Upper lobe of left lung (tissue), 6 donors: ENCODE measurements around the gene FURIN. TPM values are rescaled to one million over a fixed set of nuclear protein-coding genes. Genes with fewer than 3 reads are reported as not detected.

Experiments used
- ATAC-seq, 2 donors: fragments of 200-7000 bp; cut with Tn5 transposase; one replicate each; pipeline ENCODE4 v1.9.1; 2022; ENCODE audit warnings: mild to moderate bottlenecking in 2 of 2, moderate library complexity in 2 of 2; ENCODE audit not compliant: low FRiP score in 2 of 2
- DNase-seq, 2 donors: peaks; one replicate each; pipeline ENCODE4 v3.0.0-alpha.2; 2019 to 2020
- H3K27ac ChIP-seq, 4 donors: fragments of 200-600 bp; sonication (generic); one replicate each; pipeline ENCODE4 v1.5.1; 2016 to 2019
- H3K27me3 ChIP-seq, 4 donors: fragments of 200-600 bp; sonication (generic); one replicate each; pipeline ENCODE4 v1.5.1; 2017 to 2019
- H3K36me3 ChIP-seq, 4 donors: fragments of 200-600 bp; sonication (generic); one replicate each; pipeline ENCODE4 v1.5.1; 2016 to 2019
- H3K4me1 ChIP-seq, 4 donors: fragments of 200-600 bp; sonication (generic); one replicate each; pipeline ENCODE4 v1.5.1; 2018 to 2019
- H3K4me3 ChIP-seq, 4 donors: fragments of 200-600 bp; sonication (generic); one replicate each; pipeline ENCODE4 v1.5.1; 2017 to 2019; ENCODE audit warnings: mild to moderate bottlenecking in 2 of 4, moderate library complexity in 1 of 4
- H3K9me3 ChIP-seq, 4 donors: fragments of 200-600 bp; sonication (generic); one replicate each; pipeline ENCODE4 v1.5.1; 2018 to 2019
- CTCF ChIP-seq, 6 experiments: fragments of 450-650 bp in 4 of 6; fragments of 200-600 bp in 2 of 6; sonication (generic) in 2 of 6; IDR thresholded peaks; one replicate each; pipeline ENCODE4 v1.5.1; 2016 to 2019; ENCODE audit warnings: antibody characterized with exemption in 6 of 6
- EP300 ChIP-seq, 4 donors: sonication (generic); formaldehyde crosslinking; IDR thresholded peaks; one replicate each; pipeline ENCODE4 v1.5.1; 2017; ENCODE audit warnings: antibody characterized with exemption in 4 of 4, control low read depth in 2 of 4
- POLR2A ChIP-seq, 4 donors: fragments of 450-650 bp; IDR thresholded peaks; one replicate each; pipeline ENCODE4 v1.5.1; 2016 to 2017; ENCODE audit warnings: antibody characterized with exemption in 4 of 4, mild to moderate bottlenecking in 2 of 4
- POLR2AphosphoS5 ChIP-seq, 2 donors: sonication (generic); formaldehyde crosslinking; IDR thresholded peaks; one replicate each; pipeline ENCODE4 v1.5.1; 2017; ENCODE audit warnings: antibody characterized with exemption in 2 of 2
- WGBS, 2 donors: methylation state at CpG; one replicate each; pipeline ENCODE4 v1.1.5; 2017 to 2018; 5-methylcytosine and 5-hydroxymethylcytosine counted together
- total RNA-seq, 6 donors: library from RNA; depleted of rRNA in 4 of 6; stranded (reverse); fragments of >200 nt in 4 of 6; gene quantifications; one replicate each; pipeline versions ENCODE4 v1.1.0 to v1.2.1, GENCODE V29; 2016 to 2021
- donor health status: DM: no; HTN: no; CAD: no; lungs with moderate emphysema.
- donor health status: DM: no; HTN: yes; CAD: no; lungs with severe emphysema.

FURIN gene
- total RNA-seq, 6 donors from 2014 or later: 59.0 to 150 (median 108) TPM

GRCh38 chr15:90829126-90829525 is 39.3 kb upstream of the FURIN start:
- no peak for TF ChIP-seq CTCF (IDR thresholded peaks at IDR 0.05)
- no peak for TF ChIP-seq POLR2AphosphoS5 (IDR thresholded peaks at IDR 0.05)
- H3K4me1 ChIP-seq: peaks cover 13 to 16% (median 14%) of the 10 kb centered on the region in 4 donors
- peak overlapping the region; percentile 83 to 88 (median 86) for H3K27ac ChIP-seq
- ATAC-seq (no peak), DNase-seq (no peak)
- WGBS, 2 donors: 86 to 92% methylated on average over 5 to 6 of the region's 6 CpGs
- H3K9me3 ChIP-seq: no peaks in the 10 kb centered on the region
- H3K27me3 ChIP-seq: no peaks in the 10 kb centered on the region
- H3K36me3 ChIP-seq: no peaks in the 10 kb centered on the region
- H3K4me3 ChIP-seq: no peak overlapping the region

DNA sequence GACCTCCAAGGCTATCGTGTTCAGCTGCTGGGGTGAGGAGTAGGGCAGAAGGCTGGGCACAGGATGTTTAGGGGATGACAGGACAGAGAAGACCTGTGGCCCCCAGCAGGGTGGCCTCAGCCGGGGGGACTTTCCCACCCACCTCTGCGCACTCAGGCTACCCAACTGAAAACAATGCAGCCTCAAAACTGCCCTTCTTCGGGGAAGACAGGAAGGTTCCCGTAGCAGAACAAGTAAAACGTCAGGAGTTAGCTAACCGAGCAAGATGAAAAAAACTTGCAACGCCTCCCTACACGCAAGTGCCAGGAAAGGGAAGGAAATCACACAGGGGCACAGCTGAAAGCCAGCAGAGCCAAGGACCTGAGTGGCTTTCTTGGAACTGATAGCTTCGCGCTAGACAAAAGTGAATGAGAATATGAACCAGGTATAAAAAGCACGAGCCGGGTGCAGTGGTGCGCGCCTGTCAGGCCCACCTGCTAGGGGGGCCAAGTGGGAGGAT is 38.4 kb upstream of the FURIN start:
- DNase-seq: peak in 1 of 2 donors; percentile 80
- WGBS, 2 donors: 23 to 34% methylated on average over 14 of the region's 15 CpGs

GRCh38 chr15:90834626-90835025 is 33.8 kb upstream of the FURIN start:
- H3K4me1 ChIP-seq: peaks cover 10 to 45% (median 20%) of the 10 kb centered on the region in 4 donors
- 67 to 72% methylated on average over 5 of the region's 5 CpGs for WGBS, 2 donors

More for the DNA sequence above, 38.4 kb upstream of the FURIN start:
- Histone ChIP-seq H3K4me3 (no peak overlapping the region), H3K36me3 (no peaks in the 10 kb centered on the region), H3K4me1 (peaks cover 13 to 16% (median 14%) of the 10 kb centered on the region in 4 donors), H3K9me3 (no peaks in the 10 kb centered on the region), H3K27ac (peak overlapping the region; percentile 83 to 88 (median 86)), H3K27me3 (no peaks in the 10 kb centered on the region)
- TF ChIP-seq POLR2AphosphoS5 (IDR thresholded peaks at IDR 0.05) (peak; percentile 71 to 97), POLR2A (IDR thresholded peaks at IDR 0.05) (peak in 1 of 4 donors; percentile 65), EP300 (IDR thresholded peaks at IDR 0.05) (peak; percentile 85 to 99 (median 98)), CTCF (IDR thresholded peaks at IDR 0.05) (no peak)
- ATAC-seq: peak; percentile 67 to 84

DNA sequence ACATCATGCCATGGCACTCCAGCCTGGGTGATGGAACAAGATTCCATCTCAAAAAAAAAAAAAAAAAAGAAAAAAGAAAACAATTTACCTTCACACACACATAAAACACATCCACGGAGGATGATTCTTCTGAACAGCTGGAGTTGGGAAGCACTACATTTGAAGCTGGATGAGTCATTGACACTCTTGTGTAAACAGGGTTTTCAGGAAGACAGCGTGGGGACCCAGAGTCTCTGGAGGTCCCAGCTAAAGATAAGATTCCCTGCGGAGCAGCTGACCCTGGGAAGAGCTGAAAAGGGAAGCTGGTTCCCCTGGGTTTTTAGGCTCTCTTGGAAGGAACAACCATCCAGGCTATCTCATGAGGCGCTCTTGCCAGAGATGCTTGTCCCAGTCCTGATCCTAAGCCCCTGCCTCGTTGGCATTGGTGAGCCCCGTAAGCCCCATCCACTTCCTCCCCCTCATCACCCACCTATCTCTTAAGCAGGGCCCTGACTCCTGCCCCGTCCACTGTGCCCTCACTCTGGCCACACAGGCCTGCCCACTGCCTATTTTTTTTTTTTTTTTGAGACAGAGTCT is 32.0 kb upstream of the FURIN start:
- TF ChIP-seq POLR2A (IDR thresholded peaks at IDR 0.05) (no peak), POLR2AphosphoS5 (IDR thresholded peaks at IDR 0.05) (peak in 1 of 2 donors; percentile 15), CTCF (IDR thresholded peaks at IDR 0.05) (no peak), EP300 (IDR thresholded peaks at IDR 0.05) (peak in 2 of 4 donors; percentile 25 to 46)
- H3K4me1 ChIP-seq: peaks cover 2 to 37% (median 15%) of the 10 kb centered on the region in 4 donors
- H3K36me3 ChIP-seq: no peaks in the 10 kb centered on the region
- no peak for DNase-seq
- WGBS, 2 donors: 60 to 64% methylated on average over 7 of the region's 7 CpGs
- no peak overlapping the region for H3K4me3 ChIP-seq
- ATAC-seq: no peak
- no peaks in the 10 kb centered on the region for H3K9me3 ChIP-seq
- no peak overlapping the region for H3K27ac ChIP-seq
- H3K27me3 ChIP-seq: no peaks in the 10 kb centered on the region

More at GRCh38 chr15:90834626-90835025, 33.8 kb upstream of the FURIN start:
- no peak for TF ChIP-seq POLR2A (IDR thresholded peaks at IDR 0.05)
- no peak for TF ChIP-seq EP300 (IDR thresholded peaks at IDR 0.05)
- no peak for TF ChIP-seq POLR2AphosphoS5 (IDR thresholded peaks at IDR 0.05)
- no peak for TF ChIP-seq CTCF (IDR thresholded peaks at IDR 0.05)
- ATAC-seq (no peak), DNase-seq (no peak)
- no peaks in the 10 kb centered on the region for H3K27me3 ChIP-seq
- H3K36me3 ChIP-seq: no peaks in the 10 kb centered on the region
- H3K9me3 ChIP-seq: no peaks in the 10 kb centered on the region
- no peak overlapping the region for H3K4me3 ChIP-seq
- no peak overlapping the region for H3K27ac ChIP-seq

- Histone ChIP-seq H3K27ac (no peak overlapping the region), H3K27me3 (no peaks in the 10 kb centered on the region), H3K4me3 (no peak overlapping the region), H3K9me3 (no peaks in the 10 kb centered on the region), H3K36me3 (no peaks in the 10 kb centered on the region), H3K4me1 (peaks cover 2 to 37% (median 15%) of the 10 kb centered on the region in 4 donors)
- DNase-seq (no peak), ATAC-seq (no peak)
- 89 to 92% methylated on average over 11 of the region's 11 CpGs for WGBS, 2 donors
- no peak for TF ChIP-seq POLR2AphosphoS5 (IDR thresholded peaks at IDR 0.05)
- no peak for TF ChIP-seq CTCF (IDR thresholded peaks at IDR 0.05)
- TF ChIP-seq EP300 (IDR thresholded peaks at IDR 0.05): no peak
- TF ChIP-seq POLR2A (IDR thresholded peaks at IDR 0.05): no peak
Observed at GRCh38 chr15:90837094-90837493, 31.3 kb upstream of the FURIN start.
